ENCODE measurements around the gene SLC25A21. TPM values are rescaled to one million over a fixed set of nuclear protein-coding genes. Genes with fewer than 3 reads are reported as not detected.
A peak's percentile ranks its signal among the peaks of the same experiment; 100 is the strongest.

Gene SLC25A21
- total and polyA plus RNA-seq, 2 of the 13 experiments (the other 11 are each of a cell fraction or from before 2014, with no cell fraction given) = 1.9 to 2.9 TPM

GRCh38 chr14:37187294-37187693 lies 14.9 kb upstream of the SLC25A21 start:
- Histone ChIP-seq H2AFZ (ENCODE audit: low read length) (no peak overlapping the region), H3K79me2 (ENCODE audit: insufficient read depth, low read length) (no peaks in the 10 kb centered on the region), H3K27ac (ENCODE audit: extremely low read length, insufficient read depth, low read length) (no peak overlapping the region), H3K27me3 (ENCODE audit: control insufficient read depth in 1 of 2, insufficient read depth in 2 of 2, low read length in 2 of 2) (peaks cover 0 to 2% of the 10 kb centered on the region in 2 experiments; a peak in 2 of 5 replicates), H4K20me1 (ENCODE audit: insufficient read depth, low read length) (no peaks in the 10 kb centered on the region), H3K4me3 (replicated peaks in 1 of 3; ENCODE audit: insufficient read depth in 1 of 3, low read depth in 2 of 3, low read length in 3 of 3) (no peak overlapping the region), H3K4me2 (ENCODE audit: low read depth, low read length) (no peak overlapping the region; the same call in 1 of the 2 replicates), H3K9me3 (ENCODE audit: low read length) (no peaks in the 10 kb centered on the region), H3K36me3 (replicated peaks in 1 of 2; ENCODE audit: control insufficient read depth in 1 of 2, insufficient read depth in 2 of 2, low read length in 2 of 2) (no peaks in the 10 kb centered on the region; a peak in 1 of 5 replicates), H3K4me1 (ENCODE audit: insufficient read depth, low read length) (peaks cover 16% of the 10 kb centered on the region), H3K9ac (ENCODE audit: insufficient read depth, low read depth, low read length) (no peak overlapping the region)
- CTCF ChIA-PET (ENCODE audit: low intra/inter-chr PET ratio, low total read pairs) = no interaction called here
- intact Hi-C loops (cut with micrococcal nuclease; ENCODE audit: unreplicated experiment) (no loop called here), in situ Hi-C loops (cut with HindIII; ENCODE audit: extremely low pct_ligation_motif_present, low pct_unique_long_range_greater_than_20kb) (no loop called here)
- ATAC-seq (peak; percentile 71), FAIRE-seq (no peak), DNase-seq (ENCODE audit: low spot score) (no peak)
- no TSS peak for BruUV-seq (replicated peaks)
- TF ChIP-seq NR2C2 (CRISPR knock-in tag; IDR thresholded peaks at IDR 0.05; ENCODE audit: borderline replicate concordance) (no peak), ZNF777 (CRISPR knock-in tag; IDR thresholded peaks at IDR 0.05) (0 out of 2 replicates have a peak, but pooled peaks have one; percentile 1), ERF (CRISPR knock-in tag; IDR thresholded peaks at IDR 0.05) (no peak), FOXK1 (CRISPR knock-in tag; IDR thresholded peaks at IDR 0.05; ENCODE audit: borderline replicate concordance, low read depth) (no peak)
- POLR2A ChIA-PET = interaction anchor here (0.6 to 2.6 kb wide), 2 partner anchors 10 to 69 kb away, joined by 3 to 24 read pairs; partner anchors contain the start of gene MIPOL1
- 24% methylated on average over 3 of the region's 3 CpGs for WGBS (ENCODE audit: low lambda C conversion rate)

- in situ Hi-C loops (cut with HindIII; ENCODE audit: extremely low pct_ligation_motif_present, low pct_unique_long_range_greater_than_20kb) = no loop called here
- H3K79me2 ChIP-seq (ENCODE audit: insufficient read depth, low read length) = no peaks in the 10 kb centered on the region
- intact Hi-C loops (cut with micrococcal nuclease; ENCODE audit: unreplicated experiment) = no loop called here
- no peaks in the 10 kb centered on the region for H3K9me3 ChIP-seq (ENCODE audit: low read length)
- H2AFZ ChIP-seq (ENCODE audit: low read length) = no peak overlapping the region
- no TSS peak for BruUV-seq (replicated peaks)
- no peak for ATAC-seq
- no peak overlapping the region for H3K4me2 ChIP-seq (ENCODE audit: low read depth, low read length)
- no peak overlapping the region for H3K9ac ChIP-seq (ENCODE audit: insufficient read depth, low read depth, low read length)
- peaks cover 17% of the 10 kb centered on the region for H3K4me1 ChIP-seq (ENCODE audit: insufficient read depth, low read length)
- H3K27ac ChIP-seq (ENCODE audit: extremely low read length, insufficient read depth, low read length) = no peak overlapping the region
- no peak for TF ChIP-seq MIER2 (CRISPR knock-in tag; IDR thresholded peaks at IDR 0.05)
- H4K20me1 ChIP-seq (ENCODE audit: insufficient read depth, low read length) = no peaks in the 10 kb centered on the region
- ChIA-PET CTCF (ENCODE audit: low intra/inter-chr PET ratio, low total read pairs) (no interaction called here), POLR2A (interaction anchor here (0.6 kb wide), 1 partner anchor 70 kb away, joined by 3 read pairs; no protein-coding TSS in a partner anchor)
- H3K4me3 ChIP-seq (replicated peaks in 1 of 3; ENCODE audit: insufficient read depth in 1 of 3, low read depth in 2 of 3, low read length in 3 of 3) = no peak overlapping the region
- WGBS (ENCODE audit: low lambda C conversion rate) = 84% methylated on average over 1 of the region's 1 CpG
- no peaks in the 10 kb centered on the region; a peak in 1 of 5 replicates for H3K36me3 ChIP-seq (replicated peaks in 1 of 2; ENCODE audit: control insufficient read depth in 1 of 2, insufficient read depth in 2 of 2, low read length in 2 of 2)
- no peak for FAIRE-seq
- DNase-seq (ENCODE audit: low spot score) = no peak
- peaks cover 0 to 2% of the 10 kb centered on the region in 2 experiments; a peak in 2 of 5 replicates for H3K27me3 ChIP-seq (ENCODE audit: control insufficient read depth in 1 of 2, insufficient read depth in 2 of 2, low read length in 2 of 2)
Observed at GRCh38 chr14:37186865-37187264, 14.5 kb upstream of the SLC25A21 start.
